DMS 273 (cell line): Measurements from ENCODE around the gene NSMCE1.
A peak's percentile ranks its signal among the peaks of the same experiment; 100 is the strongest.
"Not testable (repeated sequence)": the region's sequence is repeated elsewhere in the genome, so short reads cannot be mapped to it uniquely, and the experiment has no call there.

Experiments used
- DNase-seq: peaks from one replicate; lab custom pipeline; 2025; ENCODE audit not compliant: unreplicated experiment; lab: John Stamatoyannopoulos, UW

NSMCE1 gene

DNA sequence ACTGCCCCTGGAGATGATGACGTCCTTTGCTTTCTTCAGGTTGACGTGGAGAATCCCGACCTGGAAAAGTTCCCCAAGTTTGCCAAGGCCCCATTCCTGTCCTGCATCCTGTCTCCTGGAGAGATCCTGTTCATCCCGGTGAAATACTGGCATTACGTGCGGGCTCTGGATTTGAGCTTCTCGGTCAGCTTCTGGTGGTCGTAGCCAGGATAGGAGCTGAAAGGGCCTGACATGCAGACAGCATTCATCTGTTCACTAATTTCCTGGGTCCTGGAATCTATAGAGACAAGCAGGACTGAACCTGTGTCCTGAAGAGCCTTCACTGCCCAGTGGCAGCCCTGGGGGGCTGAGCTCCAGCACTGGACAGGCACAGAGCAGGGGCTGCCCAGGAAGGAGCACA, 48.0 kb downstream of the NSMCE1 start:
- no peak for DNase-seq

DNA sequence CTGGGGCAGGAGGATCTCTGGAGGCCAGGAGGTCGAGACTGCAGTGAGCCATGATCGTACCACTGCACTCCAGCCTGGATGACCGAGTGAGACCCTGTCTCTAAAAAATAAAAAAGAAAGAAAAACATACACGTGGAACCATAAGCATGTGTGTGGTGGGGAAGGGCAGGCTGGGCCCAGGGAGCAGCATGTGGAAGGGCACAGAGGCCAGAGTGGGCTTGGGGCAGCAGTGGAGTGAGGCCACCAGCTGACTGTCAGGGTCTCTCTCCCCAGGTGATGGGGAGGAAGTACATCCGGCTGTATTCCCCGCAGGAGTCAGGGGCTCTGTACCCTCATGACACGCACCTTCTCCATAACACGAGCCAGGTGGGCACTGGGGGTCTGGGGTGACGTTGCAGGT, 48.5 kb downstream of the NSMCE1 start:
- DNase-seq: no peak

DNA sequence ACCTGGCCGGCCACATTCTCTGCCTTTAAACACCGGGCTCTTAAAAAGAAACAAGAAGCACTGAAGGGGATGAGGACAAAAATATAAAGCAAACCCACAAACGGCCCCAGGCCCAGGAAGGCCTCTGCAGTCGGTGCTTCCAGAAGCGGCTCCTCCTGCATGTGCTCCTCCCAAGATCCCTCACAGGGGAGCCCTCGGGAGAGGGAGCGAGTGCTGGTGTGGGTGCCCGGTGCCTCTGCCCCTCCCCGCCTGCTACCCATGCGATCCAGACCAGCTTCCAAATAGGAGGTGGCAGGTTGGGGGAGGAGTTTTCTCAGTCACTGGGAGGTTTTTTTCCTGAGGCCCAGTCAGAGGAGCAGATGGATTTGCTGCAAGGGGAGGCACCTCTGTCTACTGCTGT, 49.4 kb downstream of the NSMCE1 start:
- DNase-seq: peak; percentile 42

DNA sequence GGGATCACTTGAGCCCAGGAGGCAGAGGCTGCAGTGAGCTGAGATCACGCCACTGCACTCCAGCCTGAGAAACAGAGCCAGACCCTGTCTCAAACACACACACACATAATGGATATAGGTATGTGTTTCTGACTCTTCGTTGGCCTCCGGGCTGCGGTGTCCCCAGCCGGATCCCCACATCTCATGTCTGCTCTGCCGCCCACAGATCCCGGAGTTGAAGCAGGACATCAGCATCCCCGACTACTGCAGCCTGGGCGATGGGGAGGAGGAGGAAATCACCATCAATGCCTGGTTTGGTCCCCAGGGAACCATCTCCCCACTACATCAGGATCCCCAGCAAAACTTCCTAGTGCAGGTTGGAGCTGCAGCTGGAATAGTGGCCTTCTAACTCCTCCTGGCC, 49.8 kb downstream of the NSMCE1 start:
- no peak for DNase-seq

DNA sequence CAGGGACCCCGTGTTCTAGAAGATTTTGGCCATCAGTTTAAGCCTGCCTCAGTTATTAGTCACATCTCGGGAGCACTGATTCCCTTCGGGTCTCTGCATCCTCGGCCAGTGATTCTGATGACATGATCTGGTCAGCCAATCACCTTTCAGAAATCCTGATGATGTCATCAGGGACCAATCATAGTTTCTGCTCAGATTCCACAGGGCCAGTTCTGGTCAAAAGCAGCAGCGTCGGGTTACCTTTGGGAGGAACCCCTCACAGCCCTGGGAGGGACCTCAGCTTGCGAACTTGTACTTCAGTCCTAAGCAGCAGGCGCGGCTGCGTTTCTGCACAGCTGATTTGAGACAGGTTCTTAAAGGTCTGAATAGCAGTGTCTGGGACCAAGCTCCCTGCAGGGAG, 51.3 kb downstream of the NSMCE1 start:
- no peak for DNase-seq

DNA sequence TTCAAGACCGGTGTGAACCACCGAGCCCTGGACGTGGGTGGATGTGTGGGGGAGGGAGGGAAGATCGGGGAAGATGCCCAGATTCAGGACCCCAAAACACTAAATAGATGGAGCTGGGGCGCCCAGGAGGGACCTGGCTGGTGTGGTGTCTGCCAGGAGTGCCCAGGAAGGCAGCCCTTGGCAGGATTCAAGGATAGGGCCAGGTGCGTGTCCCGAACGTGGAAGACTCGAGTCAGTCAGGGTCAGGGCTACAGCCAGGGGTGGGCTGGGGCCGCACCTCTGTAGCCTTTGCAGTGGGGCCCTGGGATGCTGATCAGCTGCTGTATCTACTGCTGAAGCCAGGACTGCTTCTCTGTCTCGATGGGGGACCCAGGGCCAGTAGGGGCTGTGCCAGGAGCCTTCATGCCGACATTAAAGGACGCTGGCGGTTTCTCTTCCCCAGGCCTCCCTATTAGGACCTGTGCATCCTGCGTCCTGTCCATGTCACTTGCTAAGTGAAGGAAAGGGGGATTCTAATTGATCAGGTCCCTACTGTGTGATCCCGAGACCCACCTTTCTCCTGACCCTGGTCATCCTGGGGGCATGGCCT, 52.2 kb downstream of the NSMCE1 start:
- no peak for DNase-seq

DNA sequence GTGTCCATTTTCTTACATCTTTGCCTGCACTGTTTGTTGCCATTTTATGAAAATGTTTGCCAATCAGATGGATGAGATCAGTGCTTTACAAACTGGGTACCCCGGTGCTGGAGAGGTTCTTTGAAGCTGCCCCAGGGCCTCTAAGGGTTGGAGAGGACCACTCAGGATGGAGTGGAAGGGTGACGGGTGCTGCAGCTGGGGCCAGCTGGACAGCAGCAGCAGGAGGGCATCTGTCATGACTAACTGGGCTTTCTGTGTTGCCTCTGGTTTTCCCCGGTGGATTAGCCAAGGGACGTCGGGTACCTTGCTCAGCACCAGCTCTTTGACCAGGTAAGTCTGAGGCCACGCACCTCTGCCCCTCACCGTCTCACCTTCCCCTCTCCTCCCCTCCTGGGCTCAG, 52.9 kb downstream of the NSMCE1 start:
- no peak for DNase-seq

DNA sequence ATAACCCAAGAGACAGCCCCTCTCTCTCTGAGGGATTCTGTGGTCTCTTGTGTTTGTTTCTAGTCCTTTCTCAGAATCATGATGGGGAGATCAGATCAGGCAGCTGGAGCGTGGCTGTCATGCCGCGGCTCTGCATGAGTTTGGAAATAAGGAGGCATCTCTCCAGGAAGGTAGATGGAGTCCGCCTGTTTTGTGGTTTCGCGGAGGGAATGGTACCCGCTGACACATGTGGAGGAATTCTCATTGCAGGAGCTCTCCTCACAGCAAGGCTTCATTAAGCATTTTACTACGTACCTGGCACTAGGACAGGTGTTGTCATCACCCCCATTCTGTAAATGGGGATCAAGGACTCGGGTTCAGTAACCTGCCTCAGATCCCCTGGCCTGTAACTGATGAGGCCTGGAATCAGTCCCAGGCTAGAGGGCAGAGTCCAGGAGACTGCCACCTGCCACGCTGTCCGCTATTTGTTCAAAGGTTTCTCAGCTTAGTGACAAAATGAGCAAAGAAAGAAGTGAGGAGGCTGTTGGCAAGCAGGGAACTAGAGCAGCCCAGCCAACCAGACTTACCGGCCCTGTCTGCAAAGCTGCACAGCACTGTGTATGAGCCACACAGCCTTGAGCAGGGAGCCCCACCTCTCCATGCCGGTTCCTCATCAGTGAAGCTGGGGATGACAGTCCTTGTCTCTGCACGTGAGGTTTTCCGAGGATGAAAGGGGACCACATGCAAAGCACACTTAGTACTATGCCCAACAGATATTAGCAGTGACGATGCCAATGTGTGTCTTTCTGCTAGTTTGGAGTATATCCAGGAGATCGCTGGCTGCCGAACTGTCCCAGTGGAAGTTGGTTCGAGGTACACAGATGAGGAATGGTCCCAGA, 54.2 kb downstream of the NSMCE1 start:
- DNase-seq: no peak

DNA sequence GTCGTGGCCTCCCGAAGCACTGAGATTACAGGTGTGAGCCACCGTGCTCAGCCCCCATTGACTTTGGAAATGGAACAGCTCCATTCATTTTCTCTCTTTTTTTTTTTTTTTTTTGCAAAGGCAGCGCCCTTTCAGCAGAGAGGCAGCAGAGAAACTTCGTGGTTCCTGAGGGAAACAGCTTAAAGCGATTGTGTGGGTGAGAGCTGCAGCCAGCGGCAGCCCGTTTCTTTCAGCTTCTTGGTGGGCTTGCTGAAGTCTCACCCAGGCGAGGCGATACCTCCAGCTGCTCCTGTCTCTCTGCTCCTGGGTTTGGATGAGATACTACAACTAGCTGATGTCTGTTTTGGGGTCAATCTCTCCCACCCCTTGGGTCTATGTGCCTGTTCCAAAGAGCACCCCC, 57.5 kb downstream of the NSMCE1 start:
- no peak for DNase-seq

DNA sequence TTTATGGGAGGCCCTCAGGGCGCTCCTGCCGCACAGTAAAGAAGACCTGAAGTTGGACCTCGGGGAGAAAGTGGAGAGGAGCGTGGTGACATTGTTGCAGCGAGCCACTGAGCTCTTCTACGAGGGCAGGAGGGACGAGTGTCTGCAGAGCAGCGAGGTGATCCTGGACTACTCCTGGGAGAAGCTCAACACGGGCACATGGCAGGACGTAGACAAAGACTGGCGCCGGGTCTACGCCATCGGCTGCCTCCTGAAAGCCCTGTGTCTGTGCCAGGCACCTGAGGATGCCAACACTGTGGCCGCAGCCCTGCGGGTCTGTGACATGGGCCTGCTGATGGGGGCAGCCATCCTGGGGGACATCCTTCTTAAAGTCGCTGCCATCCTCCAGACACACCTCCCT, 58.4 kb downstream of the NSMCE1 start:
- DNase-seq: no peak

DNA sequence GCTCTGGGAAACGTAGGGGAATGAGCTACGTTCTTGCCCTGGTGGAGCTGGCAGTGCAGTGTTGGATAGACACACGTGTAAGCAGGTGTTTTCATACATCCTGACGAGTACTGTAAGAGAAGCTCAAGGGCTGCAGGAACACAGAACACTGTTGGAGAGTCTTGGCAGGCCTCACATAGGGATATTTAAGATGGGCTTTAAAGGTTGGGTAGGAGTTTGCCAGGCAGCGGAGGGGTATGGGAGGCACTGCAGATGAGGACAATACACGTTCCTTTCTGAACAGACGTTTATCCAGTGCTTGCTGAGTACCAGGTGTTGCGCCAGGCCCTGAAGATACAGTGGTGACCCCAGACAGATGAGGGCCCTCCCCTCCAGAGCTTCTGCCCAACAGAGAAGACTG, 59.0 kb downstream of the NSMCE1 start:
- no peak for DNase-seq

DNA sequence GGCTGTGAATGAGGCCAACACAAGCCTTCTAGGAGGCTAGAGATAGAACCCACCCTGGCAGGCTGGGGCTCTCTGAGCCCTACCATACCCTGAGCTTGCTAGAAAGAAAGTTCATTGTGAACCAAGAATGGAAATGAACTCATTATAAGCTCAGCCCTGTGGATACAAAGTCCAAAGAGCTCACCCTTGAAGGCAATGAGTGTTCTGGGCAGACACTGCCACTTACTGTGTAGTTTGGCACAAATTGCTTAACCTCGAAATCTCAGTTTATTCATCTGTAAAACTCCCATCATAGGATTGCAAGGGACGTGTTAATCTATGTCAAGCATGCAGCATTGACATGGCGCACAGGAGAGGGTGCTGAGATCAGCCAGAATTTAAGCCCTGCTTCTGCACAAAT, 59.8 kb downstream of the NSMCE1 start:
- DNase-seq: no peak

DNA sequence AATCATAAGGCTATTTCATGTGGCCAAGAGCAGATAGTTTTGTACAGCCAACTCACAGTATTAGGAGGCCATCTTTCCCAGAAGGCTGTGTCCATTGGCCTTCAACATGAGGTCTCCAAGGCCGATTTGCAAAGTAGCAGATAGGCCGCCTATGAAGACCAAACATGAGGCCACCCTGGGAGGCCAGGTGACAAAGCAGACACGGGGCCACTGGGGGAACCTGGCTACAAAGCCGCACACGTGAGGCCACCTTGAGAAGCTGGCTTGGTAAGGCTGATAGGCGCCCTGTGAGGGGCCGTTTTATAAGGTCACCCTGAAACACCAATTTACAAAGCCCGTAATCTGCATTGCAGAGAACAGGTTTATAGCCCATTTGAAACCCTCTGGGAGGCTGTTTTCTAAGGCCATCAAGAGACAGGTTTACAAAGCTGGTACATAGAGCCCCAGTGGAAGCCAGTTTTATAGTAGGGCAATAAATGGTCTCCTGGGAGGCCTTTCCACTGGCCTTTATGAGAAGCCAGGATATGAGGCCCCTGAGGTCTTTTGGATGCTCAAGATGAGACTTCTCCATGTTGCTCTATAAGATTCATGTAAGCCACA, 60.4 kb downstream of the NSMCE1 start:
- DNase-seq: no peak

DNA sequence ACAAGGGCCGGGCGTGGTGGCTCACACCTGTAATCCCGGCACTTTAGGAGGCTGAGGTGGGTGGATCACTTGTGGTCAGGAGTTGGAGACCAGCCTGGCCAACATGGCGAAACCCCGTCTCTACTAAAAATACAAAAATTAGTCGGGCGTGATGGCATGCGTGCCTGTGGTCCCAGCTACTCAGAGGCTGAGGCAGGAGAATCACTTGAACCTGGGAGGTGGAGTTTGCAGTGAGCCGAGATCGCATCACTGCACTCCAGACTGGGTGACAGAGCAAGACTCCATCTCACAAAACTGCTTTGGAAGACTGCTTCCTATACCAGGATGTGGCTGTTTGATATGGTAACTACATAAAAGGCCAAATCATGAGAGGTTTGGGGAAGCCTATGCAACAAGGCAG, 61.5 kb downstream of the NSMCE1 start:
- not testable (repeated sequence) for DNase-seq

DNA sequence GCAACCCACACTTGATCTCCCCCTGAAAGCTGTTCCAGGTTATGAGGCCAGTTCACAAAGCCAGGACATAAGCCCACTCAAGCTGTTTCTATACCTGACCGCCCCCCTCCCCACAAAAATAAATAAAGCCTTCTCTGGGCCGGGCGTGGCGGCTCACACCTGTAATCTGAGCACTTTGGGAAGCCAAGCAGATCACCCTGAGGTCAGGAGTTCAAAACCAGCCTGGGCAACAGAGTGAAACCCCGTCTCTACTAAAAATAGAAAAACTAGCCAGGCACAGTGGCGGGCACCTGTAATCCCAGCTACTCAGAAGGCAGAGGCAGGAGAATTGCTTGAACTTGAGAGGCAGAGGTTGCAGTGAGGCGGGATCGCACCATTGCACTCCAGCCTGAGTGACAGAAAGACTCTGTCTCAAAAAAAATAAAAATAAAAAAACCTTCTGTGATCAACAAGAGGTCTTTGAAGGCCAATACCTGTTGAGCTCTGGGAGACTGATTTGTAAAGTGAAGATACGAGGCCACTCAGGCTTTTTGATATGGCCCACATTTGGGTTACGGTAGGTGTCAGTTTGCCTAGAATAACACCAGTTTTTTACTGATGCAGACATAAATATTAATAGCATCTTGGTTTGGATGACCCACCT, 63.0 kb downstream of the NSMCE1 start:
- no peak for DNase-seq

DNA sequence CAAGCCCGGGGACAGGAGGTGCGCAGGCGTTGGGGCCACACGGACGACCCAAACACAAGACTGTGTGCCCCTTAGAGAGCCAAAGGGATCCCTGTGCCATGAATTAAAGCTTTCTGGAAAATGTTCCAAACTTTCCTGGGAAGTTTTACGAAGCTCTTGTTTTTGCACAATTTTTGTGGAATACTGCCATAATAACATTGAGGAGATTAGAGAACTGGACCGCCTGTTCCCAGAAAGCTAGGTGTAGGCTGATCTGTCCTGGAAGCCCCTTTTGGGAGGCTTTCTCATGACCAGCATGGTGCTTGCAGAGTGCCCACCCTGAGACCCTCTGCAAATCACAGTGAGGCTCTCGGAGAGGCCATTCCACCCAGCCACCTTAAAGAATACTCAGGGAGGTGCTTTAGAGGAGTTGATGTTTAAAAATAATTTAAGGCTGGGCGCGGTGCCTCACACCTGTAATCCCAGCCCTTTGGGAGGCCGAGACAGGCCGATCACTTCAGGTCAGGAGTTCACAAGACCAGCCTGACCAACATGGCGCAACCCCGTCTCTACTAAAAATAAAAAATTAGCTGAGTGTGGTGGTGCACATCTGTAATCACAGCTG, 64.2 kb downstream of the NSMCE1 start:
- DNase-seq: no peak

DNA sequence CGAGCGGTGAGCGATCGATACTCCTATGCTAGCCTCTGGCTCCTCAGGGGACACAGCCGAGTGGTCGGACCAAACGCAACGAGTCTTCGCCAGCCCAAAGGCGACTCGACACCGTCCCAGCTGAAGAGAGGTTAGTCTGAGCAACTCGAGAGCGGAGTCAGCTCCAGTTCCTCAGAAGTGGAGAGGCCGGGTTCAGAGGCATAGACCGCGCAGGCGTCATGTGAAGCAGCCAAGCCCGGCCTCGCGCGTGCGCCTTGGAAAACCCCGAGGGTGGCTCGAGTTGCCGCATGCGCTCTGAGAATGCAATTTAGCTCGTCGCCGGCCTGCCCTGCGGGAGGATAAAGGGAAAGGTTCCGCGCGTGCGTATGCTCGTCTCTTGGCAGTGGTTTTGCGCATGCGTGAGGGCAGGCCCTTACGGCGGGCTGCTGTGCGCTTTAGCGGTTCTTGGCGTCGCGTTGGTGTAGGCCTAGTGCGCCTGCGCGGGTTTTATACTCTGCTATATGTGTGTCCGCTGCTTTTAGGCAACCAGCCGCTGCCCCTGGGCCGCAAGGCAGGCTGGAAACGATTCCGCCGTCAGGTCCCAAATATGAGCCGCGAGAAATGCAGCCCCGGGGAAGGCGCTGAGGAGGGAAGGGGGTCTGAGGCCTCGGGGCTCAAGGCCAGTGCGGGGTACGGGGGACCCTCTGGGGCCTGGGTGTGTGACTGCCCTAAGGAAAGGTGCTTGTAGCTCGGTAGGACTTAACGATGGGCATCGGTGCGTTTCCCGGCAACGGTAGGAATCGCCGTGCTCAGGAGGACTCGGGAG, 64.9 kb downstream of the NSMCE1 start, which contains the start of gene KDM8:
Gene KDM8 (plus strand): TSS at position 20 of the 805 bp plus-strand sequence. CDS start 6,598 bp downstream, outside the sequence.
- peak; percentile 100 for DNase-seq

DNA sequence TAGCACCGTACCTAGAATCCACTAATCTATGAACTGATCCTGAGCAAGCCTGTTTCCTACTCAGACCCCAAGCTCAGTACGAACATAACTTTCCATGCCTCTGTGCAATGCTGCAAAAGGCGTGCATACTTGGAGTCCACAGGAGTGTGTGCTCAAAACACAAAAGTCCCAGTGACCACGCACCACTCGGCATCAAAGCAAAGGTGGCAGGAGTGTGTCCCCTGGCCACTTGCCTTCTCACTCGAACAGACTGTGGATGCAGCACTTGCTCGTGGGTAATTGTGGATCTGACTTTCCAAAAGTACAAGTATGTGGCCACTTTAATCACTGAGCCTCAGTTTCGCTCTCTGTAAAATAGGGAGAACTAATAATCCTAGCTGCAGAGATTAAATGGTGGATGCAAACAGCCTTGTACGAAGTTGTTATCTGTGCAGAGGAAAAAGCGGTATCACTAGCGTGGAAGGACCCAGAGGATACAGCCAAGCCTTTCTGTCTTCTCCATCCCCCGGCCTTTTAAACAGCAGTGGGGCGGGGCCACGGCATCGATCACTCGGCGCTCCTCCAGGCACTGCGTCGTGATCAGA, 65.6 kb downstream of the NSMCE1 start:
- peak; percentile 97 for DNase-seq

DNA sequence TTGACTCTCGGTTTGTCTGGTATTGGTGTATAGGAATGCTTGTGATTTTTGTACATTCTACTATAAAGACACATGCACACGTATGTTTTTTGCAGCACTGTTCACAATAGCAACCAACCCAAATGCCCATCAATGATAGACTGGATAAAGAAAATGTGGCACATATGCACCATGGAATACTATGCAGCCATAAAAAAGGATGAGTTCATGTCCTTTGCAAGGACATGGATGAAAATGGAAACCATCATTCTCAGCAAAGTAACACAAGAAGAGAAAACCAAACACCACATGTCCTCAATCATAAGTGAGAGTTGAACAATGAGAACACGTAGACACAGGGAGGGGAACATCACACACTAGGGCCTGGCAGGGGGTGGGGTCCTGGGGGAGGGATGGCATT, 67.7 kb downstream of the NSMCE1 start:
- DNase-seq: not testable (repeated sequence)

DNA sequence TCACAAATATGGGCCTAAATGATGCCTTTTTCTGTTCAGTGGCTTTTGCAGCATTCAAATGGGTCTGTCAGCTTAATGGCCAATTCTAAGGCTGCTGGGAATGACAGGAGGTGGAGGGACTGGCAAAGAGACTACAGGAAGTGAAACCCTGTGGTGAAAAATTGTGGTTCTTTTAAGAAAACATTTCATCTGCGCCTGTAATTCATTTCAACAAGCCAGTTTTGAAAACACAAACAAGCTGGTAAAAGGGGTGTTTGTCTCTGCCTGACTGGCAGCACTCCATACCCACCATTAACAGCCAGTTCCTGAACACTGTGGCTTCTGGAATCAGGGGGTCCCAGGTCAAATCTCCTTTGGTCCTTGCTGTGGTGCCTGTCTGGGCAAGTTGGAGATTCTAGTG, 68.8 kb downstream of the NSMCE1 start:
- DNase-seq: no peak
